ENCODE data around the gene CDKL2.

GRCh38 chr4:75593393-75593792, 36.9 kb downstream of the CDKL2 start:
- TF ChIP-seq POLR2A (IDR thresholded peaks at IDR 0.05) = no peak
- no peak for TF ChIP-seq CTCF (IDR thresholded peaks at IDR 0.05)

Data from uterus (tissue), 2 donors.